Activated CD4-positive, alpha-beta T cell treated with anti-CD3 and anti-CD28 coated beads for 1 hour (primary cell): ENCODE data around the gene MYH1.
"Not testable (repeated sequence)": the region's sequence is repeated elsewhere in the genome, so short reads cannot be mapped to it uniquely, and the experiment has no call there.

ENCODE experiments used
- DNase-seq: peaks from one replicate; pipeline ENCODE4 v3.0.0-alpha.2; 2020

MYH1 gene

DNA sequence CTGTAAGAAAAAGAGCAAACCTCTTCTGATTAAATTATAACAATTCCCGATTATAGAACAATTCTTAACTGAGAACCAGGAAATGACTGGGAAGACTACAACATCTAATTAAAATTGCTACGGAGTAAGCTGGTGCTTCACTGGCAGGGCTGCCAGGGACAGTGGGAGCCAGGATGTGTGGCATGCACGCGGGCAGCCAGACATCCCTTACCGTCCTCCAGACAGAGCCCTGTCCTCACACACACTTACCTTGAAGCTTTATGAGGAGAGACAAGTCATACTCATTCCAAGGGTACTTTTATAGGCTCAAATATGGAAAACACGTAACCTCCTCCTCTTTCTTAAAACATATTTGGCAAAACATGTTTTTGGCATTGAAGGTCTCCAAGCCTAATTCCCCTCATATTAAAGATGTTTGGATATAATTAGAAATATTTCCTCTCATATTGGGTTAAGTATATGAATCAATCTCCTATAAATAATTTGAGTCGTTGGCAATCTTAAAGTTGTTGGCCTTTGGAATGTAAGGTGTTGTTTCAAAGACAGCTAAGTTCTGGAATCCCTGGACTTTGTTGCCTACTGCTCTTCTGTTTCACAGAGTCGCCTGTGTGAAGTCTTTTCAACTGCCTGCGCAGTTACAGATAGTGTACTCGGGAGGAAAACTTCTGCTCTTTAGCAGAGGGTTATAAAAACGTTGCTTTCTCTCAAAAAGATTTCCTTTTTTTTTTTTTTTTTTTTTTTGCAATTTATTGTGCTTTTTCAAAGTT is at the start of gene MYH1:
MYH1 (minus strand) TSS at position 272 of the 767 bp plus-strand sequence. CDS start 1,900 bp downstream, outside the sequence.
- DNase-seq, result no peak

DNA sequence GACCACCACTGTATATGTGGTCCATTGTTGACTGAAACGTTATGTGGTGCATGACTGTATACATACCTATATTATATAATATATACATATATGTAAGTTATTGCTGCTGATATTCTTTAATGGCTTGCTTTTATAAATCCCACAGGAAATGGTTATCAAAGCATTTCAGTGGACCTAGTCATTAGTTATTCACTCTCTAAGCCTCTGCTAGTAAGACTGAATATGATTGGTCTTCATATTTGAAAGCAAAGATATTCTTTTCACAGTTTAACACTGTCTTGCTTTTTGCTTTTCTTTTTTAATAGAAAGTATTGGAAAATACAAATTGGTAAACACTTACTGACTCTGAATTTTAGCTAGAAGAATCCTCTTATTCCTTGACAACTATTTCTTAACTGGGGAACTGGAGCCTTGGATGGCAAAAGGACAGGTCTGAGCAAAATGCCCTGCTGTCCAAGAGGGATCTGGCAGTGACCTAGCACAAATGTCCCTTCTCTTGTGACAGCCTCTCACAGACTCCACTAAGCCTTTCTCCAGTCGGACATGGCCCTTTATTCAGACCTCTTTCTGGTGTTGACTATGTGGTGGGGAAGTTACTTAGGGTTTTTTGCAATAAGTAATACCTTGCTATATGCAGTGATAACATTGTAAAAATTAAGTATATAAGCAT is 45.8 kb upstream of the MYH1 start:
- no peak for DNase-seq

DNA sequence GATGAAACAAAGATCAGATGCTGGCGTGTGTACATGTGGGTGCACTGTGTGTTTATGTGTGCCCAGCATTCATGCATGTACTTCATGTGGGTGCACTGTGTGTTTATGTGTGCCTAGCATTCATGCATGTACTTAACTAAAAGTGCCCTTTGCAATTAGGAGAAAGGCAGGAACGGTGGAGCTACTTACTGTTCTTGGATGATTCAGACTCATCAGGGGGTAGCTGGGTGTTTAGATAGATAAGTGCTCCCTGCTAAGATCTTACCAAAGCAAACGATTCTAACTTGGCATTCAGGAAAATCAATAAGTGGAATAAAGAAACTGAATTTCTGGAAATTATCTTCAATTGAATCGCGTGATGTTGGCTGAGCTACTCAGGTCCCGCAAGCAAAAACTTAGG is 39.7 kb upstream of the MYH1 start:
- DNase-seq, result no peak

DNA sequence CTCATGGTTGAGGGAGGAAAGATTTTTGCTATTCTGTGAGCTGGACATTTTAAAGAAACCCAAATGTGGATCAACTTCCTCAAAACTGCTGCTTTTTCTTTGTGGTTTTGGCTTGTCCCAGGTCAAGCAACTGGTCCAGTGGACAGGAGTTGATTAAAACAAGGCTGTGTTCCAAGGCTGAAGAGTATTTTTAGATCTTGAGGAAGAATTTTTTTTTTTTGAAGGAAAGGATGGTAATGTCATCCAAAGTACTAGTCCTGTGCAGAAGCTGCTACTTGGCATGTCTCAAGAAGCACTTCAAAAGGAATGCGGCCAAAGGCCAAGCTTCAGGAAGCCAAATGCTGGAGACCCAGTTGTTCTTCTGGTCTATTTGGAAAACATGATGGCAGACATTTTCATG is 39.1 kb upstream of the MYH1 start:
- no peak for DNase-seq

GRCh38 chr17:10556301-10557005 is 38.1 kb upstream of the MYH1 start:
- no peak for DNase-seq

DNA sequence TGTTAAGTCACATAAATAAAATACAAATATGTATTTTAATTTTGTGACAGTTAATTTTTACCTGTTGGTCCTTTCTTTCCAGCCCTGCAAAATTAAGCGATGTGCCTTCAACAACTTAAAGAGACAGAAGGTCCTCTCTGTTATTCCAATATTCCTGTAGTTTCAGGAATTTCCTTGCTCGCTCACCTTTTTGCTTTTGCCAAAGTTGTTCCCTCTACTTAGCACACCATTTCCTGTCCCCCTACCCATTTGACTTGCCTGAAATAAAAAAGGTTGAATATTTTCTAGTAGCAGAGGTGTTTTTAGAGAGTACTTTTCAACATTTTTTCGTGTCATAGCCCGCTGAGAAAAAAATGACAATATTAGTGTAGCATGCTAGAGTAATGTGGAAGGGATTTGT is 31.7 kb upstream of the MYH1 start:
- no peak for DNase-seq

DNA sequence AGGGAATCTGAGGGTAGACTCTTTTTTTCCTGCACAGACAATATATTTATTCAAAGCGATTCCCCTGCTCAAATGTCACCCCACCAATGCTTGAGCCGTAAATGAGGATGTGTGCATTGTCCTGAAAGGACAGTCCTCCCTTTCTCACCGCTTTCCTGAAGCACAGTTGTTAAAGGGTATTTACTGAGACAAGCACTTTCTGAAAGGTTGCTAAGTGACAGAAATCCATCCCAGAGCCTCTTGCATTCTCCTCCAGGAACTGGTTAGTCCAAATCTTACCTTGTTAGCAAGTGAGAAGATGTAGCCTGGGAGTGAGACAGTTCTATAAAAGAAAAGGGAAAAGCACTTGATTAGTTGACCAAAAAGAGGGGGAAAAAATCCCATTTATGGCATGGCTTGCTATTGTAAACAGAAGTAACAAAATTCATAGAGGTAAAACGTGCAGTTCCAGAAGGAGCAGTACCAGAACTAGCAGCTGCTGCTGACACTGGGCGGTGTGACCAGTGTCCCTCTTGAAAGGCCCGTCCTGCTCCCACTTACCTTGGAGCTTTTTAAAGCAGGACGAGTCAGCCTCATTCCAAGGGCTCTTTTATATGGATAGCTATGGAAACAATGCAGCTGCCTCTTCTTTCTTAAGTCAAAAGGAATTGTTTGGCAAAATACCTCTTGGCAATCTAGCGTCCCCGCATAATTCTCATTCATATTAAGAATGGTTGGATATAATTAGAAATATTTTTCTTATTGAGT is 30.9 kb upstream of the MYH1 start, which contains the start of gene MYH2:
MYH2 (minus strand) TSS at position 563 of the 747 bp plus-strand sequence. CDS start 1,738 bp downstream, outside the sequence.
- no peak for DNase-seq

DNA sequence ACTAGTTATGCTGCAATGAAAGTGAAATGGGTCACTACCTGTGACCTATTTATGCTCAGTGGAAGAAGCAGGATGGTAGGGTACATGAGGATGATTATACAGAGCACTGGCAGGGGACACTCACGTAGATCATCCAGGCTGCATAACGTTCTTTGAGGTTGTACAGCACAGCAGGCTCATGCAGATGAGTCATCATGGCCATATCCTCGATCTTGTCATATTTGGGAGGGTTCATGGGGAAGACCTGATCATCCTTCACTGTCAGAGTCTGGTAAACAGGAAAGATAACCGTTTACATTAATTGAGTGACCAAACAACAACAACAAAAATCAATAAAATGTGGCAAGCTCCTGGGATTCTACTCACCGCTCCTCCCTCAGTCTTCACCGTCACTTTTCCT is 29.0 kb upstream of the MYH1 start:
- no peak for DNase-seq

GRCh38 chr17:10543486-10543885 is 25.1 kb upstream of the MYH1 start:
- DNase-seq, result not testable (repeated sequence)

- not testable (repeated sequence) for DNase-seq
Observed at GRCh38 chr17:10541179-10541578, 22.8 kb upstream of the MYH1 start.

GRCh38 chr17:10532026-10532425 is 13.7 kb upstream of the MYH1 start:
- DNase-seq, result no peak

GRCh38 chr17:10527419-10527818 is 9.1 kb upstream of the MYH1 start:
- no peak for DNase-seq

DNA sequence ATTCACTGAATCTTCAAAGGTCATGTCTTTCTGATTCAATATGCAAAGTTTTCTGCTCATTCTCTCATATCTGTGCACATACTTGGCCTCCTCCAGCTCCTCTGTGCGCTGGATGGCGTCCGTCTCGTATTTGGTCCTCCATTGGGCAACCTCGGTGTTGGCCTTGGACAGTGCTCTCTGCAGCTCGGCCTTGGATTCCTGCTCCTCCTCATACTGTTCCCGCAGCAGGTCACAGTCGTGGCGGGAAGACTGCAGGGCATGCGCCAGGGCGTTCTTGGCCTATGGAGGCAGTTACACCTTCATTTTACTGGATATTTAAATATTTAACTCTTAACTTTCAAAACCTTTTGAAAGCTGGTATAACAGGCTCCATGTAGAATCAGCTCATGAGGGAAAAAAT is 8.2 kb upstream of the MYH1 start:
- no peak for DNase-seq

- no peak for DNase-seq
Observed at GRCh38 chr17:10523064-10523463, 4.7 kb upstream of the MYH1 start.

DNA sequence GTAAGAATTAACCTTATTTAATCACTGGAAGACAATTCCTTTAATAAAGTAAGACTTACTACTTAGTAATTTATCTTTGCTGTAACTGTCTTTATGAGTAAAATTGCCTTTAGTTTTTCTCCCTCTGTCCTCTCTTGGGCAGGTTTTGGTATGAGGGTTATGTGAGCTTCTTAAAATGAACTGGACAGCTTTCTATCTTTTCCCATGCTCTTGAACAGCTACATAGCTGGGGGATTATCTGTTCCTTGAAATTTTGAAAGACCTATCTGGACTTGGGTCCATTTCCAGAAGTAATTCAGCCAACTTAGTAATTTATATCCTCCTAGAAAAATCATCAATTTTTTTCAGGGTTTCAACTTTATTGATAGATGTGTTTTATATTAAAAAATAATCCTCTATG is 3.6 kb upstream of the MYH1 start:
- DNase-seq, result no peak

GRCh38 chr17:10516638-10517037 is 1.7 kb downstream of the MYH1 start:
- DNase-seq, result no peak

- no peak for DNase-seq
Observed at GRCh38 chr17:10516065-10516464, 2.3 kb downstream of the MYH1 start.

GRCh38 chr17:10513299-10514067 is 4.9 kb downstream of the MYH1 start:
- DNase-seq, result no peak

- no peak for DNase-seq
Observed at GRCh38 chr17:10512856-10513255, 5.5 kb downstream of the MYH1 start.

DNA sequence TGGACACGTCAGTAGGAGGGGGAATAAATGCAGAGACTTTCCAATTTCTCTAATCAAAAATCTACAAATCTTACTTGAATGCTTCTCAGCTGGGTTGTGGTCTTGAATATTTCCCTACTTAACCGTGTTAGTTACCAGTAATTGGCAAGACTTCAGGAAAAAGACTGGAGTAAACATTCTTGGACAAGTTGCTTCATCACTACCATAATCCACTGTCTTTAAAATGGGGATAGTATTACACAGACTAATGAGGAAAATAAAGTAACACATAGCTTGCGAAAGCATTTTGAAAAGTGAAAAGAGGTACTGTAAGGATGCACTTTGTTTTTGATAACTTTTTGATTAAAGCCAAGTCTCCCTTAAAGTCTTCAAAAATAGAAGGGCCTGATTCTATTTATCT is 18.4 kb downstream of the MYH1 start:
- DNase-seq, result no peak

DNA sequence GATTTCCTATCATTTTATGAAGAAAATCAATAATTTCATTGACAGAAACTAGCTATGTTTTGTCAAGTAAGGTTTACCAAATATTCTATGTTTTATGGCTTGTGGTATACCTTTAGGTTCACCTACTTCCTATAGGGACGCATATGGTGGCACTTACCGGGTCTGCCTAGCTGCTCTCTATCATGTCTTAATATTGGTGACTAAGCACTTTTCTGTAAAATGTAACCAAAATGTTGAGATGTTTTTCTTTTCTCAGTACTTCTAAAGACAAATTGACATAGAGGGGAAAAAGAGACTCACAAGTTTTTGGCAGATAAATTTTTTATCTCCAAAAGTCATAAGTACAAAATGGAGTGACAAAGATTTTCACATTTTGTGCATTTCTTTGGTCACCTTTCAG is 26.3 kb downstream of the MYH1 start:
- no peak for DNase-seq

DNA sequence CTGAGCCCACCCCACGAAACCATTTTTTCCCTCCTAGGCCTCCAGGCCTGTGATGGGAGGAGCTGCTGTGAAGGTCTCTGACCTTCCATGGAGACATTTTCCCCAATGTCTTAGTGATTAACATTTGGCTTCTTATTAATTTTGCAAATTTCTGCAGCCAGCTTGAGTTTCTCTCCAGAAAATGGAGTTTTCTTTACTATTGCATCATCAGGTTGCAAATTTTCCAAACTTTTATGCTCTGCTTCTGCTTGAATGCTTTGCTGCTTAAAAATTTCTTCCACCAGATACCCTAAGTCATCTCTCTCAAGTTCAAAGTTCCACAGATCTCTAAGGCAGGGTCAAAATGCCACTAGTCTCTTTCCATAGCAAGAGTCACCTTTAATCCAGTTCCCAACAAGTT is 36.1 kb downstream of the MYH1 start:
- no peak for DNase-seq
